ENCODE data around the gene DCUN1D4. TPM values are rescaled to one million over a fixed set of nuclear protein-coding genes. Genes with fewer than 3 reads are reported as not detected.

DCUN1D4 gene
- total and polyA plus RNA-seq, 2 donors from 2014 or later, result 17.0 to 50.7 TPM

GRCh38 chr4:51894059-51894645 lies 51.2 kb downstream of the DCUN1D4 start:
- no peak for TF ChIP-seq CTCF (IDR thresholded peaks at IDR 0.05; ENCODE audit: borderline replicate concordance, extremely low read depth, insufficient read depth)
- FAIRE-seq, result peak; percentile 69
- Histone ChIP-seq H3K4me1 (ENCODE audit: control insufficient read depth in 2 of 3, insufficient read depth in 2 of 3, low read depth in 1 of 3, low read length in 3 of 3) (peaks cover 0 to 10% (median 2%) of the 10 kb centered on the region in 3 donors), H3K36me3 (ENCODE audit: control insufficient read depth in 2 of 3, insufficient read depth in 3 of 3, low read length in 3 of 3) (peaks cover 2 to 26% (median 8%) of the 10 kb centered on the region in 3 donors), H3K4me3 (ENCODE audit: low read length in 3 of 3) (no peak overlapping the region), H3K27ac (ENCODE audit: low read depth in 2 of 2, low read length in 2 of 2) (peak overlapping the region in 1 of 2 donors; percentile 29), H3K27me3 (ENCODE audit: control insufficient read depth, insufficient read depth, low read length) (no peaks in the 10 kb centered on the region), H3K9me3 (ENCODE audit: control insufficient read depth in 2 of 3, insufficient read depth in 1 of 3, low read length in 3 of 3) (no peaks in the 10 kb centered on the region), H3K9ac (ENCODE audit: low read length in 3 of 3) (no peak overlapping the region)
- intact Hi-C loops (cut with DNase I), result no loop called here
- no peak for DNase-seq

GRCh38 chr4:51895158-51895557 lies 52.2 kb downstream of the DCUN1D4 start:
- Histone ChIP-seq H3K9me3 (ENCODE audit: control insufficient read depth in 2 of 3, insufficient read depth in 1 of 3, low read length in 3 of 3) (no peaks in the 10 kb centered on the region), H3K36me3 (ENCODE audit: control insufficient read depth in 2 of 3, insufficient read depth in 3 of 3, low read length in 3 of 3) (peaks cover 2 to 25% (median 8%) of the 10 kb centered on the region in 3 donors), H3K27me3 (ENCODE audit: control insufficient read depth, insufficient read depth, low read length) (no peaks in the 10 kb centered on the region), H3K4me3 (ENCODE audit: low read length in 3 of 3) (no peak overlapping the region), H3K27ac (ENCODE audit: low read depth in 2 of 2, low read length in 2 of 2) (no peak overlapping the region), H3K9ac (ENCODE audit: low read length in 3 of 3) (no peak overlapping the region), H3K4me1 (ENCODE audit: control insufficient read depth in 2 of 3, insufficient read depth in 2 of 3, low read depth in 1 of 3, low read length in 3 of 3) (peaks cover 0 to 10% (median 2%) of the 10 kb centered on the region in 3 donors)
- intact Hi-C loops (cut with DNase I), result no loop called here
- no peak for TF ChIP-seq CTCF (IDR thresholded peaks at IDR 0.05; ENCODE audit: borderline replicate concordance, extremely low read depth, insufficient read depth)
- no peak for FAIRE-seq
- DNase-seq, result peak in 1 of 5 donors; percentile 12

- Histone ChIP-seq H3K9ac (ENCODE audit: low read length in 3 of 3) (no peak overlapping the region), H3K4me3 (ENCODE audit: low read length in 3 of 3) (no peak overlapping the region), H3K4me1 (ENCODE audit: control insufficient read depth in 2 of 3, insufficient read depth in 2 of 3, low read depth in 1 of 3, low read length in 3 of 3) (peaks cover 0 to 10% (median 2%) of the 10 kb centered on the region in 3 donors), H3K9me3 (ENCODE audit: control insufficient read depth in 2 of 3, insufficient read depth in 1 of 3, low read length in 3 of 3) (no peaks in the 10 kb centered on the region), H3K27ac (ENCODE audit: low read depth in 2 of 2, low read length in 2 of 2) (peak overlapping the region in 1 of 2 donors; percentile 8), H3K27me3 (ENCODE audit: control insufficient read depth, insufficient read depth, low read length) (no peaks in the 10 kb centered on the region), H3K36me3 (ENCODE audit: control insufficient read depth in 2 of 3, insufficient read depth in 3 of 3, low read length in 3 of 3) (peaks cover 2 to 18% (median 9%) of the 10 kb centered on the region in 3 donors)
- intact Hi-C loops (cut with DNase I), result no loop called here
- peak in 4 of 5 donors; percentile 47 to 85 (median 60) for DNase-seq
- TF ChIP-seq CTCF (IDR thresholded peaks at IDR 0.05; ENCODE audit: borderline replicate concordance, extremely low read depth, insufficient read depth), result peak; percentile 80
- FAIRE-seq, result no peak
These were observed 53.0 kb downstream of the DCUN1D4 start for GRCh38 chr4:51895816-51896408.
